H9 (cell line): ENCODE data around the gene WDR38. TPM values are rescaled to one million over a fixed set of nuclear protein-coding genes. Genes with fewer than 3 reads are reported as not detected.

Experiments used
- DNase-seq: peaks from one replicate; pipeline ENCODE4 v3.0.0-alpha.2; 2017
- H2AFZ ChIP-seq: one replicate; pipeline ENCODE4 v1.6.1; 2013; ENCODE audit warnings: mild to moderate bottlenecking, low read length, control low read depth, moderate library complexity
- H2AK5ac ChIP-seq: 2 replicates; pipeline ENCODE4 v1.6.1; 2013; ENCODE audit warnings: low read length, control low read depth, mixed read lengths; ENCODE audit not compliant: insufficient read length
- H2BK120ac ChIP-seq: one replicate; pipeline ENCODE4 v1.6.1; 2013; ENCODE audit warnings: low read depth, mild to moderate bottlenecking, low read length, control low read depth, inconsistent platforms; ENCODE audit not compliant: poor library complexity, severe bottlenecking
- H2BK12ac ChIP-seq: 2 replicates; pipeline ENCODE4 v1.6.1; 2013; ENCODE audit warnings: low read length, control low read depth, mixed read lengths, low read depth; ENCODE audit not compliant: insufficient read length
- H2BK15ac ChIP-seq: 2 replicates; pipeline ENCODE4 v1.6.1; 2013; ENCODE audit warnings: low read depth, low read length, control low read depth
- H2BK20ac ChIP-seq: one replicate; pipeline ENCODE4 v1.6.1; 2013; ENCODE audit warnings: low read depth, mild to moderate bottlenecking, low read length, control low read depth, inconsistent platforms; ENCODE audit not compliant: poor library complexity, severe bottlenecking
- H2BK5ac ChIP-seq: 2 replicates; pipeline ENCODE4 v1.6.1; 2013; ENCODE audit warnings: low read length, control low read depth, mixed read lengths; ENCODE audit not compliant: insufficient read length
- H3K14ac ChIP-seq: 2 replicates; pipeline ENCODE4 v1.6.1; 2013; ENCODE audit warnings: low read length, control low read depth; ENCODE audit not compliant: insufficient read depth
- H3K18ac ChIP-seq: 2 replicates; pipeline ENCODE4 v1.6.1; 2013; ENCODE audit warnings: low read depth, mild to moderate bottlenecking, mixed read lengths, low read length, control low read depth; ENCODE audit not compliant: insufficient read length
- H3K23ac ChIP-seq: 2 replicates; pipeline ENCODE4 v1.6.1; 2013; ENCODE audit warnings: low read length, control low read depth, mixed read lengths, low read depth; ENCODE audit not compliant: insufficient read length
- H3K23me2 ChIP-seq: 2 replicates; pipeline ENCODE4 v1.6.1; 2013; ENCODE audit warnings: low read depth, mild to moderate bottlenecking, mixed read lengths, low read length, control low read depth; ENCODE audit not compliant: insufficient read length, poor library complexity, severe bottlenecking
- H3K27ac ChIP-seq: 2 replicates; pipeline ENCODE4 v1.5.1; 2013; ENCODE audit warnings: low read length, control low read depth, mixed read lengths, low read depth; ENCODE audit not compliant: insufficient read length
- H3K27me3 ChIP-seq: 2 replicates; pipeline ENCODE4 v1.6.1; 2013; ENCODE audit warnings: low read length, control low read depth, inconsistent platforms; ENCODE audit not compliant: insufficient read depth
- H3K4ac ChIP-seq: 2 replicates; pipeline ENCODE4 v1.6.1; 2013; ENCODE audit warnings: low read depth, mild to moderate bottlenecking, control low read depth, inconsistent platforms, low read length, moderate library complexity
- H3K4me1 ChIP-seq: 2 replicates; pipeline ENCODE4 v1.6.1; 2013; ENCODE audit warnings: low read length, control low read depth, inconsistent platforms; ENCODE audit not compliant: insufficient read depth
- H3K4me2 ChIP-seq: 2 replicates; pipeline ENCODE4 v1.6.1; 2013; ENCODE audit warnings: low read length, control low read depth, mixed read lengths; ENCODE audit not compliant: insufficient read length, insufficient read depth
- H3K56ac ChIP-seq: 2 replicates; pipeline ENCODE4 v1.6.1; 2013; ENCODE audit warnings: low read depth, mild to moderate bottlenecking, mixed read lengths, low read length, control low read depth; ENCODE audit not compliant: insufficient read length
- H3K79me1 ChIP-seq: 2 replicates; pipeline ENCODE4 v1.6.1; 2013; ENCODE audit warnings: low read depth, mild to moderate bottlenecking, moderate library complexity, low read length, control low read depth, inconsistent platforms; ENCODE audit not compliant: insufficient read depth, poor library complexity, severe bottlenecking
- H3K79me2 ChIP-seq: 2 replicates; pipeline ENCODE4 v1.6.1; 2013; ENCODE audit warnings: low read length, control low read depth, inconsistent platforms; ENCODE audit not compliant: insufficient read depth
- H3K9ac ChIP-seq: 2 replicates; pipeline ENCODE4 v1.6.1; 2013; ENCODE audit warnings: low read length, control low read depth, mixed read lengths; ENCODE audit not compliant: insufficient read length; ENCODE audit errors: extremely low read depth
- H3K9me3 ChIP-seq: one replicate; pipeline ENCODE4 v1.6.1; 2013; ENCODE audit warnings: low read depth, low read length, inconsistent platforms; ENCODE audit not compliant: control insufficient read depth
- H3T11ph ChIP-seq: one replicate; pipeline ENCODE4 v1.6.1; 2013; ENCODE audit warnings: mild to moderate bottlenecking, low read length, control low read depth, inconsistent platforms
- H4K20me1 ChIP-seq: one replicate; pipeline ENCODE4 v1.6.1; 2013; ENCODE audit not compliant: control insufficient read depth, insufficient read length, insufficient read depth
- H4K5ac ChIP-seq: 2 replicates; pipeline ENCODE4 v1.6.1; 2013; ENCODE audit warnings: low read depth, mild to moderate bottlenecking, mixed read lengths, low read length, control low read depth; ENCODE audit not compliant: insufficient read length
- H4K8ac ChIP-seq: replicated peaks from 2 replicates; pipeline ENCODE4 v1.6.1; 2013; ENCODE audit warnings: low read length, control low read depth, mixed read lengths, low read depth; ENCODE audit not compliant: insufficient read length
- H4K91ac ChIP-seq: 2 replicates; pipeline ENCODE4 v1.6.1; 2013; ENCODE audit warnings: low read depth, mild to moderate bottlenecking, moderate library complexity, mixed read lengths, low read length, control low read depth; ENCODE audit not compliant: insufficient read length
- H3K27ac Mint-ChIP-seq, 3 experiments: 2 replicates in 2 of 3; 3 replicates in 1 of 3; pipeline ENCODE4 v1.8.0; 2020 to 2021; ENCODE audit warnings: mixed read lengths in 3 of 3, mild to moderate bottlenecking in 1 of 3, moderate library complexity in 1 of 3
- H3K27me3 Mint-ChIP-seq: 2 replicates; pipeline ENCODE4 v1.8.0; 2021; ENCODE audit warnings: low read depth, mild to moderate bottlenecking, moderate library complexity, mixed read lengths
- H3K36me3 Mint-ChIP-seq, 3 experiments: 2 replicates in 2 of 3; 3 replicates in 1 of 3; pipeline ENCODE4 v1.8.0; 2020 to 2021; ENCODE audit warnings: low read depth in 3 of 3, mixed read lengths in 3 of 3; ENCODE audit not compliant: insufficient read depth in 1 of 3
- H3K4me1 Mint-ChIP-seq, 2 experiments: 2 replicates each; pipeline ENCODE4 v1.8.0; 2020; ENCODE audit warnings: mixed read lengths in 2 of 2
- H3K4me3 Mint-ChIP-seq, 2 experiments: 2 replicates in 1 of 2; 3 replicates in 1 of 2; pipeline ENCODE4 v1.8.0; 2020 to 2021; ENCODE audit warnings: mild to moderate bottlenecking in 2 of 2, mixed read lengths in 2 of 2, moderate library complexity in 1 of 2
- H3K9me3 Mint-ChIP-seq, 2 experiments: 2 replicates in 1 of 2; 3 replicates in 1 of 2; pipeline ENCODE4 v1.8.0; 2020; ENCODE audit warnings: mild to moderate bottlenecking in 2 of 2, mixed read lengths in 2 of 2, moderate library complexity in 1 of 2
- CTCF ChIP-seq: fragments of 200-600 bp; sonication (generic); conservative IDR thresholded peaks from 3 replicates; pipeline ENCODE4 v1.8.0; 2021; ENCODE audit warnings: antibody characterized with exemption, mild to moderate bottlenecking
- WGBS: extraction: QIAGEN DNeasy Blood & Tissue Kit; methylation state at CpG from one replicate; pipeline ENCODE4 v1.1.7; 2013; ENCODE audit warnings: missing lambda C conversion rate, low lambda C conversion rate, mixed read lengths; ENCODE audit not compliant: insufficient read length; ENCODE audit errors: extremely low coverage; 5-methylcytosine and 5-hydroxymethylcytosine counted together
- total RNA-seq: library from RNA; stranded (reverse); gene quantifications from 2 replicates; pipeline ENCODE4 v1.2.1, GENCODE V29; 2021

WDR38 gene
- total RNA-seq, 1 experiment from 2014 or later = not detected

- Histone ChIP-seq H4K5ac (no peak overlapping the region), H3K27me3 (no peaks in the 10 kb centered on the region), H4K20me1 (no peaks in the 10 kb centered on the region), H2BK5ac (no peak overlapping the region), H3K23ac (no peak overlapping the region), H2AK5ac (no peak overlapping the region), H3K9me3 (no peaks in the 10 kb centered on the region), H2BK20ac (no peak overlapping the region), H2AFZ (no peak overlapping the region), H3K79me1 (no peaks in the 10 kb centered on the region), H2BK15ac (no peak overlapping the region), H3K4me2 (no peak overlapping the region), H3K4ac (no peak overlapping the region), H4K8ac (no peak overlapping the region), H3K4me1 (peaks cover 3% of the 10 kb centered on the region; the same call in 1 of the 2 replicates), H2BK12ac (no peak overlapping the region), H3K79me2 (no peaks in the 10 kb centered on the region), H3K23me2 (peaks cover 3% of the 10 kb centered on the region), H3K27ac (no peak overlapping the region), H3T11ph (no peak overlapping the region), H3K14ac (no peak overlapping the region), H3K9ac (no peak overlapping the region), H3K18ac (no peak overlapping the region), H4K91ac (no peak overlapping the region), H3K56ac (no peak overlapping the region), H2BK120ac (no peak overlapping the region)
- no peak overlapping the region; a peak in 1 of 7 replicates for H3K27ac Mint-ChIP-seq
- no peaks in the 10 kb centered on the region for H3K9me3 Mint-ChIP-seq
- peaks cover 4 to 16% of the 10 kb centered on the region in 2 experiments for H3K4me1 Mint-ChIP-seq
- TF ChIP-seq CTCF = no peak
- DNase-seq = no peak
- H3K4me3 Mint-ChIP-seq = no peak overlapping the region
- H3K36me3 Mint-ChIP-seq = no peaks in the 10 kb centered on the region; a peak in 1 of 7 replicates
- WGBS = no CpG with 5 or more reads among the region's 10 CpGs
- H3K27me3 Mint-ChIP-seq = no peaks in the 10 kb centered on the region; the same call in 1 of the 2 replicates
These were observed 3.5 kb upstream of the WDR38 start for GRCh38 chr9:124849801-124850200.
